Cardiac septum (tissue), 1 donor: Measurements from ENCODE around the gene RNF208. TPM values are rescaled to one million over a fixed set of nuclear protein-coding genes. Genes with fewer than 3 reads are reported as not detected.

Experiments
- DNase-seq: peaks from one replicate; pipeline ENCODE4 v3.0.0-alpha.2; 2020; ENCODE audit warnings: low spot score
- intact Hi-C: fragments of 100-400 bp; cut with DNase I; formaldehyde crosslinking; loops from one replicate; pipeline ENCODE4 v1.14.0; 2022
- total RNA-seq: library from RNA; stranded (reverse); fragmentation: NEBNext Ultra II Directional; extraction: Animal tissue kit (Norgen Biotek cat#: 25700); gene quantifications from one replicate; pipeline ENCODE4 v1.2.1, GENCODE V29; 2021
- donor health status: DM: no; HTN: no; CAD: no.

The RNF208 gene
- total RNA-seq, 1 donor from 2014 or later = 22.2 TPM

GRCh38 chr9:137230705-137231371, 8.8 kb upstream of the RNF208 start, which contains the start of gene SLC34A3:
Gene SLC34A3, plus strand, starts transcription at chr9:137230901. Its CDS starts 802 bp downstream, at chr9:137231703.
- DNase-seq = no peak
- intact Hi-C loops = no loop called here

GRCh38 chr9:137229903-137230704, 8.1 kb upstream of the RNF208 start:
- DNase-seq = no peak
- intact Hi-C loops = no loop called here

GRCh38 chr9:137228968-137229896, 7.2 kb upstream of the RNF208 start:
- intact Hi-C loops = no loop called here
- DNase-seq = peak; percentile 71

- DNase-seq = no peak
Measured at GRCh38 chr9:137228506-137228967, 6.5 kb upstream of the RNF208 start.

GRCh38 chr9:137227853-137228505, 5.9 kb upstream of the RNF208 start:
- intact Hi-C loops = loop anchor here (1.0 kb wide), 1 partner anchor 107 kb away; no protein-coding TSS in a partner anchor
- no peak for DNase-seq

More at GRCh38 chr9:137228506-137228967, 6.5 kb upstream of the RNF208 start:
- intact Hi-C loops = no loop called here

- intact Hi-C loops = loop anchor here (1.0 kb wide), 1 partner anchor 106 kb away; no protein-coding TSS in a partner anchor
Measured at GRCh38 chr9:137227054-137227852, 5.2 kb upstream of the RNF208 start, which contains the start of gene RNF224. Gene RNF224, plus strand, starts transcription at chr9:137227502. Its CDS starts 834 bp downstream, at chr9:137228336.

GRCh38 chr9:137226338-137227053, 4.5 kb upstream of the RNF208 start:
- intact Hi-C loops = loop anchor here (1.0 kb wide), 1 partner anchor 105 kb away; no protein-coding TSS in a partner anchor
- DNase-seq = no peak

More at GRCh38 chr9:137227054-137227852, 5.2 kb upstream of the RNF208 start, which contains the start of gene RNF224:
- DNase-seq = peak; percentile 90

- DNase-seq = no peak
- intact Hi-C loops = loop anchor here (2.0 kb wide), 1 partner anchor 13 kb away; no protein-coding TSS in a partner anchor
Measured at GRCh38 chr9:137225699-137226331, 3.8 kb upstream of the RNF208 start.

- DNase-seq = peak; percentile 72
- intact Hi-C loops = loop anchor here (2.0 kb wide), 1 partner anchor 14 kb away; no protein-coding TSS in a partner anchor
Measured at GRCh38 chr9:137224830-137225694, 3.0 kb upstream of the RNF208 start, which contains the start of gene CYSRT1. Gene CYSRT1, plus strand, starts transcription at chr9:137225174. Its CDS starts 448 bp downstream, at chr9:137225622.

- intact Hi-C loops = loop anchor here (1.0 to 2.0 kb wide), 3 partner anchors 23 to 35 kb away; partner anchors contain the start of genes ANAPC2, NELFB, SSNA1 and TPRN
- peak; percentile 97 for DNase-seq
Measured at GRCh38 chr9:137223078-137223970, 1.3 kb upstream of the RNF208 start.

GRCh38 chr9:137221506-137222111, 431 bp downstream of the RNF208 start:
- intact Hi-C loops = loop anchor here (2.0 kb wide), 2 partner anchors 21 to 33 kb away; partner anchors contain the start of genes ANAPC2, SSNA1 and TPRN
- no peak for DNase-seq

- no peak for DNase-seq
- intact Hi-C loops = no loop called here
Measured at GRCh38 chr9:137221095-137221505, 940 bp downstream of the RNF208 start.

- DNase-seq = no peak
- intact Hi-C loops = no loop called here
Measured at GRCh38 chr9:137220317-137221094, 1.5 kb downstream of the RNF208 start.
